GM18519 (cell line): ENCODE data around the gene PITX3.
"Not testable (repeated sequence)": the region's sequence is repeated elsewhere in the genome, so short reads cannot be mapped to it uniquely, and the experiment has no call there.

Experiments
- ATAC-seq: cut with Tn5 transposase; IDR thresholded peaks from one replicate; pipeline ENCODE4 v1.9.1; 2021; ENCODE audit warnings: mild to moderate bottlenecking, moderate library complexity; ENCODE audit not compliant: unreplicated experiment, low FRiP score

Gene PITX3

DNA sequence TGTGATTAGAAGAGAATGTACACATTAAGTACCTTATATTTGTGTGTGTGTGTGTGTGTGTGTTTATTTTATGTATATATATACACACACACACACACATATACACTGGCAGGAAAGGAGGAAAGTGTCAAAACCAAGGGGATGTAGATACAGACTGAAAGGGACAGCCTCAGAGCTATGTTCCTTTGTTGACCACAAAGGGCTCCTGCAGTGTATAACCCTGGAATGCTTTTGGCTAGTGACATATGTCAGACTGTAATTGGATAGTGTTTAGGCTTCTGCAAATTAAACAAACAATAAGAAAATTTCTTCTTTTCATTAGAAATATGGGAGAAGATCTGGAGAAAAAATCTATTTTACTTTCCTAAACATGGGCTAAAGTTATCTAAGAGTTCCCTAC is 19.9 kb upstream of the PITX3 start:
- ATAC-seq, result no peak

DNA sequence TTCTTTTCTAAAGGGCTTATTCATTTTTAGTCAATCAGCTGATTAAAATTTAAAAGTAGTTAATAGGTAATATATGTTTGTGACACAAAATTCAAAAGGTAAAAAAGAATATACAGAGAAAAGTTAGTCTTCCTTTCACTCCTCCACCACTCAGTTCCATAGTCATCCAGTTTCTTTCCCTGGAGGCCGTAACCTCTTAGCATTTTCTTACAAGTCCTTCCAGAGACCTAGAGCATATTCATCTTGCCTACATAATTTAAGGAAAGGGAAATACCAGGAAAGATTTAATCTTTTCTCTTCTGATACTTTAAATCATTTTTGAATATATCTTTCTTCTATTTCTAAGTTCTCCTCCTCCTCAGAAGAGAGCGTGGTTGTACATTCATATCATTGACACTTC is 14.1 kb upstream of the PITX3 start:
- no peak for ATAC-seq

DNA sequence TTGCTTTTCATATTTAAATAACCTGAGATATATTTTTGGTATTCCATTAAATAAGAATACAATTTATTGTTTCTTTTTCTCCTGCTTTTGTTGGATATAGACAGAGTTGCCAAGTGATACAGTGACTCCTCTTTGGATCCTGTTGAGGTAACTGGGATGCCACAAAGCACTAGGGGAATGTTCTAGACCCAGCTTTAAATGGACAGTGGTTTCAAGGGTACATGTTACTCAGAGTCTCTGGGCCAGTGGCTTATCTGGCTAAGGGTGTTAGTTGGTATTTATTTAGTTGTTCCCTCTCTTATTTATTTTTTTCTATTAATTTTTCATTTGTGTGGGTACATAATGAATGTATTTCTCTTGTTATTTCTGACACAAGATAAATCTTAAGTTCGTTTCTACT is 13.1 kb upstream of the PITX3 start:
- no peak for ATAC-seq

DNA sequence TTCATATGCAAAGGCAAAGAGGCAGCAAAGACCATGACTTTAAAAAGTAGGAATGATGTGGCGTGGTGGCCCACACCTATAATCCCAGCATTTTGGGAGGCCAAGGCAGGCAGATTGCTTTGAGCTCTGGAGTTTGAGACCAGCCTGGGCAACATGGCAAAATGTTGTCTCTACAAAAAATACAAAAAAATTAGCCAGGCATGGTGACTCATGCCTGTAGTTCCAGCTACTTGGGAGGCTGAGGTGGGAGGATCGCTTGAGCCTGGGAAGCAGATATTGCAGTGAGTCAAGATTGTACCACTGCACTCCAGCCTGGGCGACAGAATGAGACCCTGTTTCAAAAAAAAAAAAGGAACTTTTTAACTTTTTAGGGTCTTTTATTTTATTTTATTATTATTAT is 11.2 kb upstream of the PITX3 start:
- ATAC-seq, result not testable (repeated sequence)

DNA sequence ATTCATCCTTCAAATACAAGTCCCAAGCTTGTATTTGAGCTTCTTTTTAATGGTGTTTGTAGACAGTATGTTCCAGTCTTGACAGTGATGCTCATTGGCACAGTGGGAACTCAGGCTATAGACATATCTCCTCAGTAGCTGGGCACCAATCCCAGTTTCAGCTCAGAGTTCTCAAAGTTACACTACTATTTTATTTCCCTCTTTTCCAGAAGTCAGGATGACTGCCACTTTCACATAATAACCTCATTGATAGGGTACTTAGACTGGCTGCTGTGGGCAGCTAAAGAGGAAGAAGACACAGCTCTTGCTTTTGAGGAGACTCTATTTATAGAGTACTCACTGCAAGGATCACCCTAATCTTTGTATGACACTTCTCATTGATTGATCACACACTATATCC is 6.4 kb upstream of the PITX3 start:
- no peak for ATAC-seq

DNA sequence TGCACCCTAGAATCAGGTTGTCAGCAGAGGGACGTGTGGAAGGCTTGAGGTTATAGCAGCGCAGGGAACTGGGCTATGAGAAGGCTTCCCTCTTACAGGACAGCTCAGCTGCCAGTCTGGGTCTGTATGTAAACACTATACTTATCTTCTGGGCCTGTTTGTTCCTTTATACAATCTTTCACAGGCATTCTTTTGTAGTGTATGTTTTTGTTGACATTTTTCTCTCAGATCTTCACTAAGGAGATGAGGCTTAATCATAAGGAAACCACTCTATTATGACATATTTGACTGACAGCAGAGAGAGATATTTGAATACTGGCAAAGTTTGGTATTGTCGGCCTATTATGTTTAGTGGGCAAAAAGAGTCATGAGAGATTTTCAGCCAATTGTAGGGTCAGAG is 4.9 kb upstream of the PITX3 start:
- no peak for ATAC-seq

DNA sequence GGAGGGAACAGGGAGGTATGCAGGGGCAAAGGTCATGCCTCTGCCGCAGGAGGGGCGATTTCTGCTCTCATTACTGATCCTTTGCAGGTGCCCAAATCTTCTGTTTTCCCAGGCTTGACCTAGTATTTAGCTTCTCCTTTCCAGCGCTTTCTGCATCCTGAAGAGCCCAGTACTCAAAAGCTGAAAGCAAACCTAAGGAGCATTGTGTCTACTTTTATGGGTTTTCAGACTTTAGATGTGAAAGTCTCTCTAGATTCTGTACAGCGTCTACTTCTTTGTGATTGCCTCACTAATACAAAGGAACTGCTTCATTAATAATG is 4.6 kb upstream of the PITX3 start:
- ATAC-seq, result no peak

DNA sequence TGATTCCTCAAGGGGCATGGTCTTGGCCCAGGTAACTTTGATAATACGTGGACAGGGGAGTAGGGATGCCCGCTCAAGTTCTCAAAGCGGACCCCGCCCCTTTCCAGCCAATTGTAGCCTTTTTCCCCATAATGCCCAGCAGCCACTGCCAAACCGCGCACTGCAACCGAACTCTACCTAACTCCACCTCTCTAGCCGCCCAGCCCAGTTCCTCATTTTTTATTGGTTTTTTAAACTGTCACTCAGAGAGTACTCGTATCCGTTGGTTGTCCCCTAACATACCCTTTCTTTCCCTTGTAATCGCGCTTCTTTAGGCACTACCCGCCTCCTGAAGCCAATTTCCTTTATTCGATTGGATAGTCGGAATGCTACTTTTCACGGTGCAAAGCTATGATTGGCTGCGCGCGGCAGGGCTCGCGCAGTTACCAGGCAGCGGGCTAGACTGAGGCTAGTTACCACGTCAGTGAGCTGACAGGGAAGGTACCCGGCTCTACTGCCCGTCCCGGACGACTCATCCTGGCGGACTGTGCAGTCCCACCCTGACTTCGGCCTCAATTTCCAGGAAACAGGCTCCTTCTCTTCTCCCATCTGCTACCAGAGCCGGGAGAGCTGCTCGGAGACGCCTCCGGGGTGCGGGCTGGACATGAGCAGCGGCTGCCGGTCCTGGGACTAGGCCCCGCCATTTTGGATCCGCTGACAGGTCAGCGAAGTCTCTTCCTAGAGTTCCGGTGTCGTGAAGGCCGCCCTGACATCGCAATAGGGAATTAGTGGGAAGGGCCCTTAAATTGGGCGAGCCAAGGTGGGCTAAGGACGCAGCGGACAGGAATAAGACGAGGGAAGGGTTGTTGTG is 4.0 kb upstream of the PITX3 start, which contains the start of gene GBF1:
Gene GBF1 (plus strand): TSS at position 451 of the 850 bp plus-strand sequence. CDS start 13,407 bp downstream, outside the sequence.
- peak; percentile 79 for ATAC-seq

DNA sequence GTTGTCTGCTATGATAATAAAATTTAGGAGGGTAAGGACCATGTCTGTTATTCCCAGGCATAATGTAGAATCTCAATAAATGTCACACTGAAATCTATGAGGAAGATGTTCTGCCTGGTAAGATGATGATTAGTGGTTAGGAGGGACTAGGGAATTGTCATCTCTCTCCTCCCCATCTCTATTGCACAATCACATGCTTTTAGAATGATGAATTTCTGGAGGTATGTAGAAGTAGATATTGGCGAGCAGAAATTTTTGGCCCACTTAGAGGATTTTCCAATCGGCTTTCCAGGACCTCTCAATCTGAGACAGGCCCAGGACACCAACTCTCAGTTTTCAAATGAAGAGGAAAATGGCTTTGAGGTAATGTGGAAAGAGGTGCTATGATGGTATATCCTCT is 2.0 kb upstream of the PITX3 start:
- ATAC-seq, result no peak

DNA sequence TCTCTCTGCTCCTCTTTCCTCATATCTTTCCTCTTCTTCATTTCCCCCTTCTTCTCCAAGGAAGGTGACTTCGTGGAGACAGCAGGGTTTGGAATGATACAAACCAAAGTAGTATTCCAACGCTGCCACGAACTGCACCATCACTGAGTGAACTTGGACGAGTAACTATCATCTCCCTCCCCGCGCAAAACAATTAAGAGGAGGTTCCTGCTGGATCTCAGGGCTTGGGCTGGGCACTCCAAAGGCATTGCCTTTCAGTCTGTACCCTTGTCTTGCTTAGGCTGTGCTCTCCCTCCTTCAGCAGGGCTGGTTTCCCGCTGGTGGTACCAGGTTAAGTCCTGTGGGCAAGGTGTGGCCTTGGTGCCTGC is 790 bp upstream of the PITX3 start:
- ATAC-seq, result no peak

DNA sequence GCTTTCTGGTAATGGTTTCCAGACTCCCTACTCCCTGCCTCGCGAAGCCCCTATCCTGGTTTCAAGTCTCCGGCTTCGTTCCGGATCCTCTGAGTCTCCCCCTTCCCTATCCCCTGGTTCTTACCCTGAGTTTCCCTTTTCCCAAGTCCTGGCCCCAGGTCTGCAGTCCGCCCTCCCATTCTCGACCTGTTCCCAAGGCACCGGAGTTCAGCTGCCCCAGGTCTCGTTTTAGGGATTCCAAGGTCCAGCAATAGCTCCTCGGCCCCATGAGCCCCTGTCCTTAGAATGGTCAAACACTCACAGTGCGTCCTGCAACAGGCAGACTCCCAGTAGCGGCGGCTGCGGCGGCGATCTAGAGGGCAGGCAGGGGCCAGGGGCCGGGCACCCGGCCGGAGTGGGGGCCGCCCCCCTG is 274 bp downstream of the PITX3 start:
- ATAC-seq, result no peak

DNA sequence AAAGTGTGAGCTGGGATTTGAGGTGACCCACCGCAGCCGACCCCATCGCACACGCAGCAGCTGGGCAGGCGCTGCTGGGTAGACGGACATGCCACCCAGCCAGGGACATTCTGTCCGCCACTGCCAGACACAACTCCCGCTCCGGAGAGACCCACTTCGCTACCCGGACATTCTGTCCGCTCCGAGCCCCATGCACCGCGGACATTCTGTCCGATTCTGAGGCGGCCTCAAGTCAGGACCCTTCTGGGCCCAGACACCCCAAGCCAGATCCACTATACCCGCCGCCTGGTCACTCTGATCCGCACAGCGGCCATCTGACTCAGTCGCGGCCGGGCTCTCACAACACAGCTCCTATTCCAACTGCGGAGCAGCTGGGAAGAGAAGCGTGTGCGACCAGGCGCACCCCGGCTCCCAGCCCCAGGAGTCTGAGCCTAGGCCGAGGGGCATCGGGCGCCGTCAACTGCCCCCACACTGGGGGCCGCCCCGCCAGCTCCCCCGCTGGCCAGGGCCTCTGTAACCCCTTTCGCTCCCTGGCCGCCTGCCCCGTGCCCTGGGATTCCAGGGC is 763 bp downstream of the PITX3 start:
- ATAC-seq, result no peak

DNA sequence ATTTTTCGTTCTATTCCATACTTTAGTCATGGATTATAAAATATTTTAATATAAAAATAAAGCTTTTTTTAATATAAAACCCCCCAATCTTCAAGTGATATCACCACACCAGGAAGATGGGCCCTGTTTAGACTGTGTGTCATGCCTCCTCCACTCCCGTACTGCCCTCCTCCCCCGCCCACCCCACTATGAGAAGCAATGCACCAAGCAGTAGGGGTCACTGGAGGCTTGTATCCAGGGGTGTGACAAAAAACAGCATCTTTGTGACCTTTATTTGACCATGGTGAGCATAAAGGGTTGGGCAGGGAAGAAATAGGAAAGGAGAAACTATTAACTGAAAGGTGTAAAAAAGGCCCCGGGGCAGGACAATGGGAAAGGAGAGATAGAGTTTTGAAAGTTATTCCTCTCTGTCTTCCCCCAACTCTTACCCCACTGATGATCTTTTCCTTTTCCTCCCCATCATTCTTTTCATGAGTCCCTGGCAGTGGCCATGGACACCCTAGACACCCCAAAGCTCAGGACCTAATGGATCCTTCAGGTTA is 3.5 kb downstream of the PITX3 start:
- ATAC-seq, result no peak

DNA sequence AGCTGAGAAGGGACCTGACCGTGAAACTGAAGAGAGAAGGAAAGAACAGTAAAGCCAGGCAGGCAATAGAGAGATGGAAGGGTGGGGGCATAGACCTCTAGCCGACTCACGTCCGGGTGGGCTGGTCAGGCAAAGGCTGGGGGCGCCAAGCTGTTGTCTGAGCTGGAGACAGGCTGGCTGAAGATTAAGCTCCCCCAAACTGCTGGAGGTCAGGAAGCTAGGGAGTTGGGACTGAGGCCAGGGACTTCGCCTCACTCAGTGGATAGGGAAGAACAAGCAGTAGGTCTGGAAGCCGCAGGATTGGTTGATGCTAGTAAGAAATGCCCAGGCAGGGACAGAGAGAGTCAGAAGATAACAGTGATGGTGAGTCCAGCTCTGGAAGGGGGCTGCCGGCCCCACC is 5.3 kb downstream of the PITX3 start:
- no peak for ATAC-seq

DNA sequence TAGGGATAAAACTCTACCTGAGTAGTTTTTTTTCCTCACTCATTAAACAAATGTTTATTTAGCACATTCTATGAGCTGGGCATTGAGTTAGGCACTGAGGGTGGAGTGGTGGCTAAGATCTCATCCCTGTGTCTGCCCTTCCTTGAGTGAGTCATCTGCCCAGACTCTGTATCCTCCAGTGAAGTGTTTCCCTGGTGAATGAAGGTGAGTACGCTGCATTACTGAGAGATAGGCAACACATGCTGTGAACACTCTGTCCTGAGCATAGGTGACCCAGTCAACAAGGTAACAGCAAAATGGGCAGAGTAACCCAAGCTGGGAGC is 5.8 kb downstream of the PITX3 start:
- ATAC-seq, result no peak

DNA sequence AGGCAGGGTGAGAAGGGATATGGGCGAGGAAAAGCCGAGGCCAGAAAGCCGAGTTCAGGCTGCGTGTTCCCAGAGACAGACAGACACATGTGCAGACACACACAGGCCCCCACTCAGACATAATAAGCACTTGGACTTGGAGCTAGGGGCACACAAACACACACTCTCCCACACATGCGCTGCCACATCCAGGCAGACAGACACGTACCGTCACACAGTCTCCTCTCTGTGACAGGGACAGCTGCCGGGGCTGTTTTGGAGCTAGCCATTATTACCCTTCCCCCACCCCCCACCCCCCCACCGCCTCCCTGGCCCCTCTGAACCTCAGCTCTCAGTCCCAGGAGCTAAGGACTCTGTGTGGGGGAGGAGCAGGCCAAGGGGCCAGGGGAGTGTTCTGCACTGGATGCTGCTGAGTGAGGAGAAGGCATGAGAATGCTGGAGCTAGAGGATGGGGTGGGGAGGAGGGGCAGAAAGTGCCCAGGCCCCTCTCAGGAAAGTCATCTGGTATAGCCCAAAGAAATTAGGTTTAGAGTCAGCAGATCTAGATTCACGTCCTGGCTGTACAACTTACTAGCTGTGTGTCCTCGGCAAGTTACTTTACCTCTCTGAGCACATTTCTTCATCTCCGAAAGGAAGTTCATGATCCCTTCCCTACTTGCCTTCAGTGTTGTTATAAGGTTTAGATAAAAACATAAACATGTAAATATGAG is 6.3 kb downstream of the PITX3 start:
- ATAC-seq, result no peak

DNA sequence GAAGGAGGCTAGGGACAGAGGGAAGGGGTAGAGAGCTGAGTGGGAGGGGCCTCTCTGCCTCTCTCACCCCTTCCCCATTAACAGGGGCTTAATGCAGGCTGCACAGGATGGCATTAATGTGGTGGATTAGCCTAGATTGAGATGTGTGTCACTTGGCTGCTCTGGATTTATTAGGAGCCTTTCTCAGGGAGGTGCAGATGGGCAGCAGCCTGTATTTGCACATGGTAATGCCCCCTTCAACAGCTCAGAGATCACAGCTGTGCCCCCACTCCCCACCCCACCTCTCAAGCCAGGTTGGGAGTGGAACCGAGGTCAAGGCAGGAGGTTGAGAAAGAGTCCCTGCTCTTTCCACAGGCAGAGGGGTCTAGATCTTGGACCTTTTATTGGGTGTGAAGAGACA is 7.3 kb downstream of the PITX3 start:
- no peak for ATAC-seq

DNA sequence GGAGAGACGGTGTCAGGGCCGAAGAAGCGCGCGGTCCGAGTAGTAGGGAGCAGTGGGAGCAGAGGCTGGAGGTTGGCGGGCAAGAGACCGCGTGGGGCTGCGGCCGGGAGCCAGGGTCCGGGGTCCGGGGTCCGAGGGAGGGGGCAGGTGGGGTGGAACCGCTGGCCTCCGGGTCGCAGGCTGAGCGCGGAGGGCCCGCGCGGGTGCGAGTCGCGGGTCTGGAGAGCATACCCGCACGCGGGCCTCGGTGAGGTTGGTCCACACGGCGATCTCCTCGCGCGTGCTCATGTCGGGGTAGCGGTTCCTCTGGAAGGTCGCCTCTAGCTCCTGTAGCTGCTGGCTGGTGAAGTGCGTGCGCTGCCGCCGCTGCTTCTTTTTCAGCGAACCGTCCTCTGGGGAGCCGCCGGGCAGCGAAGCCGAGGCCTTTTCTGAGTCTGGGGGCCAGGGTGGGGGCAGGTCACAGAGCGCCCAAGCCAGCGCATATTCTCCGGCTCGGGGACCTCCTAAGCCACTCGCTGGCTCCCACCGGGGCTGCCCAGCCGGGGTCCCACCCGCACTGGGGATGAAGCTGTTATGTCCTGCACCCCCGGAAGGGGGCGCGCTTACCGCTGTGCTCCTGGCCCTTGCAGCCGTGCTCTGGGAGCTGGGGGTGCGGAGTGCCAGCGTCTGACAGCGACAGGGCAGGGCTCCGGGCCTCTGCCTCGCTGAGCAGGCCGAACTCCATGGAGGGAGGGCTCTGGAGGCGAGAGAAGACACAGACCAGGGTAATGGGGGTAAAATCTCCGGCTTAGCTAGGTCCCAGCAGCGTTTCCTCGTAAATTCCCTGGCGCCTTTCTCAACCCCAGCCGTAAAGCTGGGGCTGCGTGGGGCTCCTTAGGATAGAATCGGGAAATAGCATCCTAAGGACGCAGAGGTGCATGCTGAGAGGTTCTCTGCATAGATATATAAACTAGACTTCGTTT is 9.7 kb downstream of the PITX3 start:
- ATAC-seq, result no peak

DNA sequence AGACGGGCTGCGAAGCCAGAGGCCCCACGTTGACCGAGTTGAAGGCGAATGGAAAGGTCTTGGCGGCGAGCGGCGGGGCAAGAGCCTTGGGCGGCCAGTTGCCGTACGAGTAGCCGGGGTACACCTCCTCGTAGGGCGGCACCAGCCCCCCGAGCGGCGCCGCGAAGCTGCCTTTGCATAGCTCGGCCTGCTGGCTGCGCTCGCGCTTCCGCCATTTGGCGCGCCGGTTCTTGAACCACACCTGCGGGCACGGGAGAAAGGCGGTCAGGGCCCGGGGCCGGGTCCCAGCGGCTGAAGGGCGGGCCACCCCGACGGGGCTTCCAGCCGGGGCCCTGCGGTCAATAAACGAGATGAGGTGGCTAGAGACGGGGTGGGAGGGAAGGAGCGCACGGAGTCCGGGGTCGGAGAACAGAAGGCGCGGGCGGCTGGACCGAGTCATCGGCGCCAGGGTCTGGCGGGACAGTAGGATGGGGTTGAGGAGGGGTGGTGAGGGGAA is 10.4 kb downstream of the PITX3 start:
- no peak for ATAC-seq

DNA sequence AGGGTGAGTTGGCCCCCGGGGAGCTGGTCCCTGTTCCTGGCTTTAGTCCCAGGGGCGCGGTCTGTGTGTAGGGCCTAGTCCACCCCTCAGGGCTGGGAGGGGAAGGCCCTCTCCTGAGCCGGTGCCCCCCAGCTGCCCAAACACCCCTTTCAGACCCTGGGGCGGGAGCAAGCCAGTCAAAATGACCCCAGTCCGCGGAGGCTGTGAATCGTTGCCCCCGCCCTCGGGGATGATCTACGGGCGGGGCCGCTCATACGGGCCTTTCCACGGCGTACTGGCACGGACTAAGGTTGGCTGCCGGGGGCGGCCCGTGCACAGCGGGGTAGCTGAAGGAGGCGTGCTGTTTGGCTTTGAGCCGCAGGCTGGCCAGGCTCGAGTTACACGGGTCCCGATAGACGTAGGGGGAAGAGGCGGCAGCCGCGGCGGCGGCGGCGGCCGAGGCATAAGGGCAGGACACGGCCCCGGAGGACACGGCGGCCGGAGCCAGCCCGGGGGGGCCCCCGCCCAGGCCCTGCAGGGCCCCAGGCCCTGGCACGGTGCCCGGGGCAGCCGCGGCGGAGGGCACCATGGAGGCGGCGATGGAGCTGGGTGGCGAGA is 10.9 kb downstream of the PITX3 start:
- ATAC-seq, result no peak
